HG03108 (cell line): Measurements from ENCODE around the gene LRG1.

Experiments used
- ATAC-seq: cut with Tn5 transposase; IDR thresholded peaks from one replicate; pipeline ENCODE4 v1.9.1; 2021; ENCODE audit warnings: moderate library complexity; ENCODE audit not compliant: unreplicated experiment

Gene LRG1

DNA sequence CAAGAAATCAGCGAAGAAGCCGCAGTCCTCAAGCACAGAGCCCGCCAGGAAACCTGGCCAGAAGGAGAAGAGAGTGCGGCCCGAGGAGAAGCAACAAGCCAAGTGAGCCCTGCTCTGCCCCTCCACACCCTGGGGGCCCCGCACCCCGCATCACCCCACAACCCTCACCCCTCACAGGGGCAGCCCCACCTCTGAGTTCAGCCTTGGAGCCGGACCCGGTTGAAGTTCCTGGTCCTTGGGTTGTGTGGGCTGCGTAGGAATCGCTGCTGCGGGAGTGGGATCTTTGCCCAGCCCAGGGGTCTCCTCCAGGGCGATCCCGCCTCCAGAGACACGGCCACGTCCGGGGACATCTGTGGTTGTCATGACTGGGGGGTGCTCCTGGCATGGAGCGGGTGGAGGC lies 43.5 kb downstream of the LRG1 start:
- no peak for ATAC-seq

- no peak for ATAC-seq
Observed at GRCh38 chr19:4495471-4495870, 44.4 kb downstream of the LRG1 start.

DNA sequence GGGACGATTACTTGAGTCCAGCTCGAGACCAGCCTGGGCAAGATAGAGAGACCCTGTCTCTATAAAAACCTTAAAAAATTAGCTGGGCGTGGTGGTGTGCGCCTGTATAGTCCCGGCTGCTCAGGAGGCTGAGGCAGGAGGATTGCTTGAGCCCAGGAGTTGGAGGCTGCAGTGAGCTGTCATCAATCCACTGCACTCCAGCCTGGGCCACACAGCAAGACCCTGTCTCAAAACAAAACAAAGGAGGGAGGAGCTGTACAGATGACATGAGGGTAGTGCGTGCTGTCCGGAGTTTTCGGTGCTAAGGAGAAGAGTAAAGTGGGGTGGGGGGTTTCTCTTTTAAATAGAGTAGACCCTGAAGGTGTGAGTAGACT lies 45.2 kb downstream of the LRG1 start:
- no peak for ATAC-seq

DNA sequence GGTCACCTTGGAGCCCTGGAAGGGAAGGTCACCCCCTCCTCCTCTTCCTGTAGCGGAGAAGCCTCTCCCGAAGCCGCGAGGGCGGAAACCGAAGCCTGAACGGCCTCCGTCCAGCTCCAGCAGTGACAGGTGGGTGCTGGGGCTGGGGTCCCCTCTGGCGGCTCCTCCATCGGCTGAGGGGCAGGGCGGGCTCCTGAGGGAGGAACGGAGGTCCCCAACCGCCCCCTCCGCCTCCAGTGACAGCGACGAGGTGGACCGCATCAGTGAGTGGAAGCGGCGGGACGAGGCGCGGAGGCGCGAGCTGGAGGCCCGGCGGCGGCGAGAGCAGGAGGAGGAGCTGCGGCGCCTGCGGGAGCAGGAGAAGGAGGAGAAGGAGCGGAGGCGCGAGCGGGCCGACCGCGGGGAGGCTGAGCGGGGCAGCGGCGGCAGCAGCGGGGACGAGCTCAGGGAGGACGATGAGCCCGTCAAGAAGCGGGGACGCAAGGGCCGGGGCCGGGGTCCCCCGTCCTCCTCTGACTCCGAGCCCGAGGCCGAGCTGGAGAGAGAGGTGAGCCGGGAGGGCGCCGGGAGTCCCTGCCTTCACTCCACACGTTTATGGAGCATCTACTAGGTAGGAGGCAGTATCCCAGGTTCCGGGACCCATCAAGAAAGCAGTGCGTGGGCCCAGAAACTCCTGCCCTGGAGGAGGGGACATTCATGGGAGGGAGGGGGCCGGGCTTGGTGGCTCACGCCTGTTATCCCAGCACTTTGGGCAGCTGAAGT lies 45.7 kb downstream of the LRG1 start:
- ATAC-seq, result no peak

DNA sequence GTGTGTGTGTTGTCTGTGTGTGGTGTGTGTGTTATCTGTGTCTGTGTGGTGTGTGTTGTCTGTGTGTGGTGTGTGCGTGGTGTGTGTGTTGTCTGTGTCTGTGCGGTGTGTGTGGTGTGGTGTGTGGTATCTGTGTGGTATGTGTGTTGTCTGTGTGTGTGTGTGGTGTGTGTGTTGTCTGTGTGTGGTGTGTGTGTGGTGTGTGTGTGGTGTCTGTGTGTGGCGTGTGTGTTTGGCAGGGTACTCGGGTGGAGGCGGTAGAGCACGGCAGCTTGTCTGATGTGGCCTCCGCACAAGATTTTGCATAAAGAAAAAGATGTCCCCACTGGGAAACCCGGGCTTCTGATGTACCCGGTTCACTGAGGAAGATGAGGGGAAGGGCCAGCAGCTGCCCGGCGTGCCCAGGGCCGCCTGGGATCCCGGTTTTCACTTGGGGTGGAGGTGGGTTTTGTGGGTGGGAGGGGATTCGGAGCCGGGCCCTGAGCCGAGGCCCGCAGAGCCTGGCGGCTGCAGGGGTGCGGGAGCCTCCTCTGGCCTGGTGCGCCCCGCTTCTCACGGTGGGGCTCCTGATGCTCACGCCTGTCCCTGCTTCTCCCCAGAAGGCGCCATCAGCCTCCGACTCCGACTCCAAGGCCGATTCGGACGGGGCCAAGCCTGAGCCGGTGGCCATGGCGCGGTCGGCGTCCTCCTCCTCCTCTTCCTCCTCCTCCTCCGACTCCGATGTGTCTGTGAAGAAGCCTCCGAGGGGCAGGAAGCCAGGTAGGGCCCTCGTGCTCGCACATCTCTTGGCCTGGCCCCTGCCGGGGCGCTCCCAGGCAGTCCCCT lies 46.5 kb downstream of the LRG1 start:
- no peak for ATAC-seq

DNA sequence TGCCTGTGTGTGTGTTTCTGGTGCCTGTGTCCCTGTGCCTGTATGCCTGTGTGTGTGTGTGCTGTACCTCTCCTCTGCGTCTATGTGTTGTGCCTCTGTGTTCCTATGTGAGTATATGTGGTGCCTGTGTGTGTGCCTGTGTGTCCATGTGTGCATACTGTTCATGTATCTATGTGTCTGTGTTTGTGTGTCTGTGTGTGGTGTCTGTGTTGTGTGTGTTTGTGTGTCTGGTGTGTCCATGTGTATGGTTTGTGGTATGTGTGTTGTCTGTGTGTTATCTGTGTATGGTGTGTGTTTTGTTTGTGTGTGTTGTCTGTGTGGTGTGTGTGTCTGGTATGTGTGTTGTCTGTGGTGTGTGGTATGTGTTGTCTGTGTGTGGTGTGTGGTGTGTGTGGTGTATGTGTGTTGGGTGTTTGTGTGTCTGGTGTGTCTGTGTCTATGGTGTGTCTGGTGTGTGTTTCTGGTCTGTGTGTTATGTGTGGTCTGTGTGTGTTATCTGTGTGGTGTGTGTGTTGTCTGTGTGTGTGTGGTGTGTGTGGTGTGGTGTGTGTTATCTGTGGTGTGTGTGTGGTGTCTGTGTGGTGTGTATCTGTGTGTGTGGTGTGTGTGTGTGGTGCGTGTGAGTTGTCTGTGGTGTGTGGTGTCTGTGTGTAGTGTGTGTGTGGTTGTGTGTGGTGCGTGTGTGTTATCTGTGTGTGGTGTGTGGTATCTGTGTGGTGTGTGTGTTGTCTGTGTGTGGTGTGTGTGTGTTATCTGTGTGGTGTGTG lies 47.3 kb downstream of the LRG1 start:
- ATAC-seq, result no peak

- no peak for ATAC-seq
Observed at GRCh38 chr19:4491446-4491845, 48.4 kb downstream of the LRG1 start.

DNA sequence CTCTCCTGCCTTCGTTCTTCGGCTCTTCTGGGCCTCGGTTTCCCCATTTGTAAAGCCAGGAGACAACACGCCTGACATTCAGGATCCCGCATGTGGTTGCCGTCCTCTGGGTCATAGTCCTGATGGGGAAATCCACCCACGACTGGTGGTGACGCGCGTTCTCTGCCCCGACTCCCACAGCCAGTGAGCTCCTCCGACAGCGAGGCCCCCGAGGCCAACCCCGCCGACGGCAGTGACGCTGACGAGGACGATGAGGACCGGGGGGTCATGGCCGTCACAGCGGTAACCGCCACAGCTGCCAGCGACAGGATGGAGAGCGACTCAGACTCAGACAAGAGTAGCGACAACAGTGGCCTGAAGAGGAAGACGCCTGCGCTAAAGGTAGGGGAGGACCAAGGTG lies 51.3 kb downstream of the LRG1 start:
- no peak for ATAC-seq

DNA sequence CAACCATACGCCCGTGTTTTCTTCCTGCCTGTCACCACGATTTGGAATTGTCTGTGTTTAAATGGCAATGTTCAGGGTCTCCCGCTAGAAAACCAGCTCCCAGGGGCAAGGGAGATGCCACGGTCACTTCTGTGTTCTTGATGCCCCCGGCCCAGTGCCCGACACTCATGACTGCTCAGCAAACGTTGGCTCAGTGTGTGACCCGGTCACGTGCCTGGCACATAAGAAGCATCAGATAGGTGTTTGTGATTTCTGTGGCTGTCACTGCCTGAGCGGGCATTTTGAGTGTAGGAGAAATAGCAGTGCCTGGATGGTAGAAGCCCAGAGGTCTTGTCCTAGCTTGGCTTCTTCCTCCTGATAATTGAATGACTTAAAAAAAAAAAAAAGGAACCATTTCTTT lies 52.3 kb downstream of the LRG1 start:
- no peak for ATAC-seq
